GM12878 (cell line): Measurements from ENCODE around the gene SNX11. TPM values are rescaled to one million over a fixed set of nuclear protein-coding genes. Genes with fewer than 3 reads are reported as not detected.

Experiments used
- CHD1 ChIP-seq: IDR thresholded peaks from 2 replicates; pipeline ENCODE4 v1.6.1; 2012; ENCODE audit warnings: low read depth, low read length, improper control_type of control experiment
- CHD2 ChIP-seq: IDR thresholded peaks from 2 replicates; pipeline ENCODE4 v1.6.1; 2011; ENCODE audit warnings: low read depth, low read length, improper control_type of control experiment, borderline replicate concordance
- CREB1 ChIP-seq: IDR thresholded peaks from 2 replicates; pipeline ENCODE4 v1.6.1; 2012; ENCODE audit warnings: low read depth, mild to moderate bottlenecking, inconsistent platforms
- E4F1 ChIP-seq: fragments of 450-650 bp; IDR thresholded peaks from 2 replicates; pipeline ENCODE4 v1.6.1; 2018; ENCODE audit warnings: borderline replicate concordance, mild to moderate bottlenecking; ENCODE audit not compliant: partially characterized antibody
- FOS ChIP-seq: IDR thresholded peaks from 3 replicates; pipeline ENCODE4 v1.6.1; 2011; ENCODE audit warnings: borderline replicate concordance; ENCODE audit not compliant: insufficient read length; ENCODE audit errors: extremely low read depth
- KAT2A ChIP-seq: conservative IDR thresholded peaks from 2 replicates; pipeline ENCODE4 v1.6.1; 2011; ENCODE audit warnings: low read depth, low read length; ENCODE audit not compliant: control insufficient read depth
- NR2C1 ChIP-seq: fragments of 450-650 bp; IDR thresholded peaks from 2 replicates; pipeline ENCODE4 v1.6.1; 2017; ENCODE audit warnings: antibody characterized with exemption, mild to moderate bottlenecking, moderate library complexity
- POLR2AphosphoS5 ChIP-seq: IDR thresholded peaks from 2 replicates; pipeline ENCODE4 v1.6.1; 2011; ENCODE audit warnings: mild to moderate bottlenecking, low read length, inconsistent platforms
- USF1 ChIP-seq: IDR thresholded peaks from 2 replicates; pipeline ENCODE4 v1.6.1; 2011; ENCODE audit warnings: borderline replicate concordance, low read depth, mild to moderate bottlenecking, moderate library complexity, mixed read lengths, low read length; ENCODE audit not compliant: insufficient read depth; ENCODE audit errors: extremely low read length
- YBX1 ChIP-seq: fragments of 450-650 bp; IDR thresholded peaks from 2 replicates; pipeline ENCODE4 v1.6.1; 2016; ENCODE audit warnings: antibody characterized with exemption
- ZBTB40 ChIP-seq: fragments of 450-650 bp; IDR thresholded peaks from 2 replicates; pipeline ENCODE4 v1.6.1; 2016; ENCODE audit warnings: mild to moderate bottlenecking, moderate library complexity, borderline replicate concordance
- ZNF24 ChIP-seq: fragments of 450-650 bp; IDR thresholded peaks from 2 replicates; pipeline ENCODE4 v1.6.1; 2017; ENCODE audit warnings: antibody characterized with exemption, mild to moderate bottlenecking
- polyA plus RNA-seq, 11 experiments: library from polyadenylated mRNA; depleted of rRNA in 4 of 11; unstranded in 6 of 11; stranded (reverse) in 5 of 11; fragments of >200 nt; fragmentation: Nextera tagmentation in 4 of 11; fragmentation: Illumina TruSeq in 1 of 11; extraction: Ambion mirVana in 4 of 11; extraction: Trizol in 1 of 11; gene quantifications; 1 replicate in 1 of 11; 2 replicates in 10 of 11; pipeline versions ENCODE4 v1.2.1 to v1.2.3, GENCODE V29; 2011 to 2016; ENCODE audit warnings: inconsistent platforms in 2 of 11, missing spikeins in 2 of 11, low read depth in 1 of 11
- total RNA-seq, 4 experiments: library from RNA; depleted of rRNA in 3 of 4; stranded (reverse); fragments of >200 nt in 3 of 4; fragmentation: Illumina TruSeq in 1 of 4; extraction: Trizol in 1 of 4; gene quantifications; 2 replicates each; pipeline versions ENCODE4 v1.2.1 to v1.2.3, GENCODE V29; 2013 to 2021

The SNX11 gene
- total and polyA plus RNA-seq, 10 of the 15 experiments (the other 5 are each of a cell fraction or from before 2014, with no cell fraction given) = 34.2 to 127 (median 61.8) TPM

GRCh38 chr17:48101012-48101720, 6.4 kb upstream of the SNX11 start, which contains the start of gene CBX1 (continued):
- TF ChIP-seq ZBTB40 (no peak), E4F1 (peak; percentile 15), POLR2AphosphoS5 (no peak; the same call in 1 of the 2 replicates), CHD1 (no peak), FOS (no peak), ZNF24 (peak; percentile 24; the same call in 1 of the 2 replicates), KAT2A (no peak), CREB1 (0 out of 2 replicates have a peak, but pooled peaks have one; percentile 33), NR2C1 (peak; percentile 86), CHD2 (peak; percentile 38; the same call in 1 of the 2 replicates), YBX1 (no peak), USF1 (peak; percentile 52)
